ENCODE measurements around the gene EPDR1. TPM values are rescaled to one million over a fixed set of nuclear protein-coding genes. Genes with fewer than 3 reads are reported as not detected.

The EPDR1 gene
- total RNA-seq, 2 donors from 2014 or later: 2.7 to 7.3 TPM

DNA sequence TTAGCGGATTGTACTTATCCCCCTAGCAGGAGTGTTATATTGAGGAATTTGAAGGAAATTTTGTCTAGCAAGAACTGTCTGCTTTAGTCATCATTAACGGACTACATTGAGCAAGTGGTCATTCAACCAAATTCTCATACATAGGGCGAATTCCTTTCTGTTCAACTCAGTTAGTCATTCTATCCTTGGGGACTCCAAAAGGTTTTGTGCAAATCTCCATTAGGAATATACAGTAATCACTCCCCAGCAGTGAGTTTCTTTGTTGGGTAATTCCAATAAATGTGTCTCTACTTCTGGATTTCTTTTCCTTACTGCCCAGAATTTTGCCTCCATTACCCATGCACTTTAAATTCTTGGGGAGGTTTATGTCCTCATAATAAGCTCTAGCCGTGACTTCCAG is 51.1 kb downstream of the EPDR1 start:
- no peaks in the 10 kb centered on the region for H3K9me3 Mint-ChIP-seq
- TF ChIP-seq, protein P1, sequence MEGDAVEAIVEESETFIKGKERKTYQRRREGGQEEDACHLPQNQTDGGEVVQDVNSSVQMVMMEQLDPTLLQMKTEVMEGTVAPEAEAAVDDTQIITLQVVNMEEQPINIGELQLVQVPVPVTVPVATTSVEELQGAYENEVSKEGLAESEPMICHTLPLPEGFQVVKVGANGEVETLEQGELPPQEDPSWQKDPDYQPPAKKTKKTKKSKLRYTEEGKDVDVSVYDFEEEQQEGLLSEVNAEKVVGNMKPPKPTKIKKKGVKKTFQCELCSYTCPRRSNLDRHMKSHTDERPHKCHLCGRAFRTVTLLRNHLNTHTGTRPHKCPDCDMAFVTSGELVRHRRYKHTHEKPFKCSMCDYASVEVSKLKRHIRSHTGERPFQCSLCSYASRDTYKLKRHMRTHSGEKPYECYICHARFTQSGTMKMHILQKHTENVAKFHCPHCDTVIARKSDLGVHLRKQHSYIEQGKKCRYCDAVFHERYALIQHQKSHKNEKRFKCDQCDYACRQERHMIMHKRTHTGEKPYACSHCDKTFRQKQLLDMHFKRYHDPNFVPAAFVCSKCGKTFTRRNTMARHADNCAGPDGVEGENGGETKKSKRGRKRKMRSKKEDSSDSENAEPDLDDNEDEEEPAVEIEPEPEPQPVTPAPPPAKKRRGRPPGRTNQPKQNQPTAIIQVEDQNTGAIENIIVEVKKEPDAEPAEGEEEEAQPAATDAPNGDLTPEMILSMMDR (conservative IDR thresholded peaks at IDR 0.05): no peak
- no peak overlapping the region for H3K27ac Mint-ChIP-seq
- no peaks in the 10 kb centered on the region for H3K27me3 Mint-ChIP-seq (ENCODE audit: insufficient read depth)
- Histone ChIP-seq H3K4me3 (ENCODE audit: low read length) (no peak overlapping the region), H3K9me3 (ENCODE audit: control insufficient read depth, low read length) (no peaks in the 10 kb centered on the region), H3K4me1 (ENCODE audit: control insufficient read depth, insufficient read depth, low read length) (no peaks in the 10 kb centered on the region), H3K36me3 (ENCODE audit: control insufficient read depth, insufficient read depth, low read length) (no peaks in the 10 kb centered on the region), H3K27me3 (ENCODE audit: control insufficient read depth, insufficient read depth, low read length, poor library complexity, severe bottlenecking) (no peaks in the 10 kb centered on the region), H3K27ac (ENCODE audit: low read depth, low read length) (no peak overlapping the region), H3K9ac (ENCODE audit: extremely low read depth, low read length, poor library complexity, severe bottlenecking) (no peak overlapping the region)
- no peak for DNase-seq
- no peaks in the 10 kb centered on the region for H3K36me3 Mint-ChIP-seq (ENCODE audit: low read depth)
- H3K4me3 Mint-ChIP-seq: no peak overlapping the region
- H3K4me1 Mint-ChIP-seq: no peaks in the 10 kb centered on the region
- 89 to 90% methylated on average over 3 to 4 of the region's 4 CpGs for WGBS, 2 experiments (ENCODE audit: insufficient coverage in 1 of 2, insufficient read length in 1 of 2)

DNA sequence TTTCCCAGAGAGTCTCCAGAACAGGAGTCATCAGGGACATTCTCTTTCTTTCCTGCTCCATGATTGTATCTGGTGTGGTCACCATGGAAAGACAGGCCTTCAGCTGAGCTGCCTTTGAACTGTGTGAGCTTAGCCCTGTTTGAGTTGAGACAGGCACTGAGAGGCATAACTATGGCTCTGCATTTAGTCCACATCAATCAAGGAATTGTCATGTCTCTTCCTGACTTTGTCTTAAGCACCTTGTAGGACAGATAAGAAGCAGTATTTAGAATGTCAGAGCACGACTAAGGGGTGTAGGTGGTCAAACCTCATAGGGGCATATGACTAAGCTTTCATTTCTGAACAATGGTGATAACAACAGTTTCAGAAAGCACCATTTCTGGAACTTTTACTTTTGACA is 53.5 kb downstream of the EPDR1 start:
- Histone ChIP-seq H3K9me3 (ENCODE audit: control insufficient read depth, low read length) (no peaks in the 10 kb centered on the region), H3K9ac (ENCODE audit: extremely low read depth, low read length, poor library complexity, severe bottlenecking) (no peak overlapping the region), H3K4me3 (ENCODE audit: low read length) (no peak overlapping the region), H3K36me3 (ENCODE audit: control insufficient read depth, insufficient read depth, low read length) (no peaks in the 10 kb centered on the region), H3K4me1 (ENCODE audit: control insufficient read depth, insufficient read depth, low read length) (no peaks in the 10 kb centered on the region), H3K27ac (ENCODE audit: low read depth, low read length) (no peak overlapping the region), H3K27me3 (ENCODE audit: control insufficient read depth, insufficient read depth, low read length, poor library complexity, severe bottlenecking) (no peaks in the 10 kb centered on the region)
- Mint-ChIP-seq H3K9me3 (no peaks in the 10 kb centered on the region), H3K27me3 (ENCODE audit: insufficient read depth) (no peaks in the 10 kb centered on the region), H3K4me3 (no peak overlapping the region), H3K27ac (no peak overlapping the region), H3K4me1 (no peaks in the 10 kb centered on the region), H3K36me3 (ENCODE audit: low read depth) (no peaks in the 10 kb centered on the region)
- 50 to 60% methylated on average over 1 of the region's 1 CpG for WGBS, 2 experiments (ENCODE audit: insufficient coverage in 1 of 2, insufficient read length in 1 of 2)
- TF ChIP-seq, protein P1 (conservative IDR thresholded peaks at IDR 0.05): no peak
- DNase-seq: no peak

DNA sequence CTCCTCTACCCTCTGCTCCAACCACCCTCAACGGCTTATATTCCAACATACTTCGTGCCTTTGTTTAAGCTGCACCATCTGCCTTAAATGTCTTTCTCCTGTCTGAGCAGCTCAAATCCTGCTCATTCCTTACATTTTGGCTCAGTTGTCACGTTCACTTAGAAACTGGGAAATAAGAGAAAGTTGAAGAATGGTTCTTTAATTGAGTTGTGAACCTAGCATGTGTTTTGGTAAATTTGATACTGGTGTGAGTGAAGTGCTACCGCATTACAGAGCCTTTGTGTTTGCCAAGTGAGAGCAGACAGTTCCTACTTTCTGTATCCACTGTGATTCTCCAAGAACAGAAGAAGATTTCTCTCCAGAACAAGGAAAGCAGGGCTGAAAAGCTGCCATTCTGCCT is 54.3 kb downstream of the EPDR1 start:
- Histone ChIP-seq H3K27ac (ENCODE audit: low read depth, low read length) (no peak overlapping the region), H3K36me3 (ENCODE audit: control insufficient read depth, insufficient read depth, low read length) (no peaks in the 10 kb centered on the region), H3K4me1 (ENCODE audit: control insufficient read depth, insufficient read depth, low read length) (no peaks in the 10 kb centered on the region), H3K27me3 (ENCODE audit: control insufficient read depth, insufficient read depth, low read length, poor library complexity, severe bottlenecking) (no peaks in the 10 kb centered on the region), H3K9me3 (ENCODE audit: control insufficient read depth, low read length) (no peaks in the 10 kb centered on the region), H3K4me3 (ENCODE audit: low read length) (no peak overlapping the region), H3K9ac (ENCODE audit: extremely low read depth, low read length, poor library complexity, severe bottlenecking) (no peak overlapping the region)
- no peak overlapping the region for H3K4me3 Mint-ChIP-seq
- H3K36me3 Mint-ChIP-seq (ENCODE audit: low read depth): no peaks in the 10 kb centered on the region
- H3K4me1 Mint-ChIP-seq: no peaks in the 10 kb centered on the region
- H3K27me3 Mint-ChIP-seq (ENCODE audit: insufficient read depth): no peaks in the 10 kb centered on the region
- H3K9me3 Mint-ChIP-seq: no peaks in the 10 kb centered on the region
- TF ChIP-seq, protein P1 (conservative IDR thresholded peaks at IDR 0.05): no peak
- no peak for DNase-seq
- 80 to 85% methylated on average over 1 to 4 of the region's 4 CpGs for WGBS, 2 experiments (ENCODE audit: insufficient coverage in 1 of 2, insufficient read length in 1 of 2)
- H3K27ac Mint-ChIP-seq: no peak overlapping the region
